NCI-H82 treated with DMSO at 0.1 percent for 48 hours (cell line): ENCODE measurements around the gene IL1RAP.
"Not testable (repeated sequence)": the region's sequence is repeated elsewhere in the genome, so short reads cannot be mapped to it uniquely, and the experiment has no call there.

Source experiments
- DNase-seq: peaks from one replicate; lab custom pipeline; 2025; ENCODE audit not compliant: unreplicated experiment; lab: John Stamatoyannopoulos, UW

IL1RAP gene

GRCh38 chr3:190513409-190514370 lies at the start of gene IL1RAP:
Gene IL1RAP (plus strand): TSS chr3:190514085. CDS start chr3:190564290, 50,205 bp downstream.
- DNase-seq: peak; percentile 65

GRCh38 chr3:190467922-190468321 lies 46.0 kb upstream of the IL1RAP start:
- DNase-seq: no peak

GRCh38 chr3:190473261-190473660 lies 40.6 kb upstream of the IL1RAP start:
- not testable (repeated sequence) for DNase-seq

GRCh38 chr3:190481779-190482178 lies 32.1 kb upstream of the IL1RAP start:
- DNase-seq: no peak

GRCh38 chr3:190485830-190486532 lies 27.9 kb upstream of the IL1RAP start:
- DNase-seq: no peak

GRCh38 chr3:190486533-190486864 lies 27.4 kb upstream of the IL1RAP start:
- DNase-seq: no peak

GRCh38 chr3:190486908-190487607 lies 26.8 kb upstream of the IL1RAP start:
- no peak for DNase-seq

GRCh38 chr3:190491533-190492054 lies 22.3 kb upstream of the IL1RAP start:
- DNase-seq: no peak

GRCh38 chr3:190492129-190492528 lies 21.8 kb upstream of the IL1RAP start:
- DNase-seq: no peak

- peak; percentile 12 for DNase-seq
Observed at GRCh38 chr3:190492966-190493365, 20.9 kb upstream of the IL1RAP start.

- no peak for DNase-seq
Observed at GRCh38 chr3:190494907-190495306, 19.0 kb upstream of the IL1RAP start.

GRCh38 chr3:190495354-190495753 lies 18.5 kb upstream of the IL1RAP start:
- DNase-seq: no peak

- DNase-seq: no peak
Observed at GRCh38 chr3:190495796-190496195, 18.1 kb upstream of the IL1RAP start.

- no peak for DNase-seq
Observed at GRCh38 chr3:190496859-190497258, 17.0 kb upstream of the IL1RAP start.

GRCh38 chr3:190497811-190498210 lies 16.1 kb upstream of the IL1RAP start:
- no peak for DNase-seq

GRCh38 chr3:190498293-190498692 lies 15.6 kb upstream of the IL1RAP start:
- DNase-seq: no peak

GRCh38 chr3:190499122-190499521 lies 14.8 kb upstream of the IL1RAP start:
- DNase-seq: no peak

- DNase-seq: no peak
Observed at GRCh38 chr3:190502946-190503345, 10.9 kb upstream of the IL1RAP start.

- DNase-seq: no peak
Observed at GRCh38 chr3:190504354-190505125, 9.3 kb upstream of the IL1RAP start.

- DNase-seq: no peak
Observed at GRCh38 chr3:190505381-190506003, 8.4 kb upstream of the IL1RAP start.
